DOHH2 (cell line): ENCODE data around the gene GPBAR1.

Source experiments
- H3F3A ChIP-seq: fragments of 200-600 bp; sonication (generic), shearing (Covaris generic); 2 replicates; pipeline ENCODE4 v1.6.0; 2016; ENCODE audit warnings: antibody characterized with exemption, mild to moderate bottlenecking; ENCODE audit not compliant: control insufficient read depth, insufficient read depth
- H3K27ac ChIP-seq: fragments of 200-600 bp; sonication (generic); 2 replicates; pipeline ENCODE4 v1.5.1; 2014; ENCODE audit warnings: low read depth, mild to moderate bottlenecking, low read length, moderate library complexity
- H3K27me3 ChIP-seq: fragments of 200-600 bp; sonication (generic); 2 replicates; pipeline ENCODE4 v1.6.1; 2014; ENCODE audit warnings: mild to moderate bottlenecking, low read length, mixed read lengths; ENCODE audit not compliant: control insufficient read depth
- H3K36me3 ChIP-seq: fragments of 200-600 bp; sonication (generic); 2 replicates; pipeline ENCODE4 v1.6.1; 2014; ENCODE audit warnings: mild to moderate bottlenecking, low read length, moderate library complexity, mixed read lengths; ENCODE audit not compliant: control insufficient read depth
- H3K4me1 ChIP-seq: fragments of 200-600 bp; sonication (generic); 2 replicates; pipeline ENCODE4 v1.6.1; 2014; ENCODE audit warnings: mild to moderate bottlenecking, low read length, mixed read lengths; ENCODE audit not compliant: control insufficient read depth
- H3K4me2 ChIP-seq: fragments of 200-600 bp; sonication (generic); 2 replicates; pipeline ENCODE4 v1.6.0; 2014; ENCODE audit warnings: mild to moderate bottlenecking, low read length, moderate library complexity
- H3K4me3 ChIP-seq: fragments of 200-600 bp; sonication (generic); 2 replicates; pipeline ENCODE4 v1.5.1; 2014; ENCODE audit warnings: mild to moderate bottlenecking, low read length, mixed read lengths
- H3K79me2 ChIP-seq: fragments of 200-600 bp; sonication (generic); 2 replicates; pipeline ENCODE4 v1.6.1; 2014; ENCODE audit warnings: mild to moderate bottlenecking, low read length, mixed read lengths; ENCODE audit not compliant: control insufficient read depth
- H3K9me2 ChIP-seq: fragments of 200-600 bp; sonication (generic); replicated peaks from 2 replicates; pipeline ENCODE4 v1.6.1; 2014; ENCODE audit warnings: mild to moderate bottlenecking, low read length, mixed read lengths; ENCODE audit not compliant: control insufficient read depth
- H3K9me3 ChIP-seq: fragments of 200-600 bp; sonication (generic); 2 replicates; pipeline ENCODE4 v1.6.1; 2014; ENCODE audit warnings: antibody characterized with exemption, low read length, mixed read lengths; ENCODE audit not compliant: control insufficient read depth, insufficient read depth
- H4K20me1 ChIP-seq: fragments of 200-600 bp; sonication (generic); 2 replicates; pipeline ENCODE4 v1.6.0; 2014; ENCODE audit warnings: low read depth, mild to moderate bottlenecking, antibody characterized with exemption, low read length, moderate library complexity; ENCODE audit not compliant: control insufficient read depth, insufficient read depth
- EZH2phosphoT487 ChIP-seq: fragments of 200-600 bp; sonication (generic); IDR thresholded peaks from 2 replicates; pipeline ENCODE4 v1.6.1; 2017; ENCODE audit warnings: borderline replicate concordance, mild to moderate bottlenecking, antibody characterized with exemption, low read length, moderate library complexity, mixed read lengths
- TF ChIP-seq, protein P1 (sequence below): fragments of 200-600 bp; sonication (generic); IDR thresholded peaks from one replicate; pipeline ENCODE4 v1.5.1; 2014; ENCODE audit warnings: antibody characterized with exemption, mild to moderate bottlenecking, low read depth, low read length; ENCODE audit not compliant: poor library complexity, severe bottlenecking

GPBAR1 gene

GRCh38 chr2:218277921-218278320 is 17.1 kb downstream of the GPBAR1 start:
- TF ChIP-seq, protein P1, sequence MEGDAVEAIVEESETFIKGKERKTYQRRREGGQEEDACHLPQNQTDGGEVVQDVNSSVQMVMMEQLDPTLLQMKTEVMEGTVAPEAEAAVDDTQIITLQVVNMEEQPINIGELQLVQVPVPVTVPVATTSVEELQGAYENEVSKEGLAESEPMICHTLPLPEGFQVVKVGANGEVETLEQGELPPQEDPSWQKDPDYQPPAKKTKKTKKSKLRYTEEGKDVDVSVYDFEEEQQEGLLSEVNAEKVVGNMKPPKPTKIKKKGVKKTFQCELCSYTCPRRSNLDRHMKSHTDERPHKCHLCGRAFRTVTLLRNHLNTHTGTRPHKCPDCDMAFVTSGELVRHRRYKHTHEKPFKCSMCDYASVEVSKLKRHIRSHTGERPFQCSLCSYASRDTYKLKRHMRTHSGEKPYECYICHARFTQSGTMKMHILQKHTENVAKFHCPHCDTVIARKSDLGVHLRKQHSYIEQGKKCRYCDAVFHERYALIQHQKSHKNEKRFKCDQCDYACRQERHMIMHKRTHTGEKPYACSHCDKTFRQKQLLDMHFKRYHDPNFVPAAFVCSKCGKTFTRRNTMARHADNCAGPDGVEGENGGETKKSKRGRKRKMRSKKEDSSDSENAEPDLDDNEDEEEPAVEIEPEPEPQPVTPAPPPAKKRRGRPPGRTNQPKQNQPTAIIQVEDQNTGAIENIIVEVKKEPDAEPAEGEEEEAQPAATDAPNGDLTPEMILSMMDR = no peak
- no peak for TF ChIP-seq EZH2phosphoT487
- Histone ChIP-seq H3K9me2 (no peaks in the 10 kb centered on the region), H3K79me2 (no peaks in the 10 kb centered on the region; the same call in 1 of the 2 replicates), H3K36me3 (peaks cover 49% of the 10 kb centered on the region), H3K4me3 (no peak overlapping the region), H3K27me3 (no peaks in the 10 kb centered on the region), H3F3A (no peaks in the 10 kb centered on the region), H3K4me1 (peaks cover 3% of the 10 kb centered on the region), H3K27ac (no peak overlapping the region), H4K20me1 (no peaks in the 10 kb centered on the region), H3K9me3 (no peaks in the 10 kb centered on the region), H3K4me2 (no peak overlapping the region)

GRCh38 chr2:218278531-218279360 is 17.9 kb downstream of the GPBAR1 start:
- Histone ChIP-seq H3K27me3 (no peaks in the 10 kb centered on the region), H3K79me2 (no peaks in the 10 kb centered on the region; the same call in 1 of the 2 replicates), H3K9me3 (no peaks in the 10 kb centered on the region), H3F3A (no peaks in the 10 kb centered on the region), H3K9me2 (no peaks in the 10 kb centered on the region), H3K4me2 (no peak overlapping the region), H4K20me1 (no peaks in the 10 kb centered on the region), H3K4me1 (no peaks in the 10 kb centered on the region), H3K36me3 (peaks cover 45% of the 10 kb centered on the region), H3K27ac (no peak overlapping the region), H3K4me3 (no peak overlapping the region)
- TF ChIP-seq, protein P1 = no peak
- TF ChIP-seq EZH2phosphoT487 = no peak

- H3K4me1 ChIP-seq = no peaks in the 10 kb centered on the region
- H3K36me3 ChIP-seq = peaks cover 28% of the 10 kb centered on the region
Observed at GRCh38 chr2:218280260-218280870, 19.6 kb downstream of the GPBAR1 start.

More at GRCh38 chr2:218280260-218280870, 19.6 kb downstream of the GPBAR1 start:
- H3K4me2 ChIP-seq = no peak overlapping the region
- no peaks in the 10 kb centered on the region for H4K20me1 ChIP-seq
- no peaks in the 10 kb centered on the region for H3F3A ChIP-seq
- TF ChIP-seq EZH2phosphoT487 = no peak
- TF ChIP-seq, protein P1 = no peak
- no peaks in the 10 kb centered on the region for H3K9me3 ChIP-seq
- H3K27ac ChIP-seq = no peak overlapping the region
- H3K27me3 ChIP-seq = no peaks in the 10 kb centered on the region
- peaks cover 4% of the 10 kb centered on the region; the same call in 1 of the 2 replicates for H3K79me2 ChIP-seq
- no peak overlapping the region for H3K4me3 ChIP-seq
- no peaks in the 10 kb centered on the region for H3K9me2 ChIP-seq
